Activated T-cell treated with anti-CD3 and anti-CD28 coated beads for 48 hours (primary cell): ENCODE results near the gene PRKCA.
A peak's percentile ranks its signal among the peaks of the same experiment; 100 is the strongest.

Experiments
- DNase-seq: peaks from one replicate; pipeline ENCODE4 v3.0.0-alpha.2; 2020; ENCODE audit warnings: low read depth

The PRKCA gene

DNA sequence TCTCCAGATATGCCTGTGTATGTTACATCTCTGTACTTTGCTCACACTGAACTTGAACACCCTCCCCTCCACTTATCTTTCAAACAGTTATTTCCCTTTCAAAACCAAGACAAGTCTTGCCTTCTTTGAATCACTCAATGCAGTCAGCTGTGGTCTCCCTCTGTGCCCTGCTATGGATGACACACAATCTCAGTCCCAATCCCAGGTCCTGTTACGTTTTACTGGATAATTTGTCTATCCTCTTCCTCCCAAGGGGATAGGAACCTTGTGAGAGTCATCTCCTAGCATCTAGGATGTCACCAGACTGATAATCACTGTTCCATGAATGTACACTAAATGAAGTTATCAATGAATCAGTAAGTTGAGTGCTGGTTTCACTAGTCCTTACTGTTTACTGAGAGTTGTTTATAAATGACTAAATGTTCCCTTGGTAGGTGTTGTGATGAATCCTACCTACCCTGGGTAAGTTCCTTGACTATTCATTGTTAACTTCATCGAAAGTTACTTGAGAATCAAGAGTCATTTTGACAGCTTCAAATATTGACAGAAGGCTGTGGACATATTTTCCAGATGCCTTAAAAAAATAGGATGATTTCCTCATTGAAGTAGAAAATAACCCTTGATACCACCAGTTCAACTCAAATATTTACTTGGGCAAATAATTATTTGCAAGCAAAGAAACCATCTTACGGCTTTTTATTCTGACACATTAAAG lies 244.9 kb downstream of the PRKCA start:
- DNase-seq, result no peak

GRCh38 chr17:66548158-66548557 lies 245.7 kb downstream of the PRKCA start:
- DNase-seq, result peak; percentile 40

GRCh38 chr17:66548659-66549310 lies 246.4 kb downstream of the PRKCA start:
- no peak for DNase-seq

DNA sequence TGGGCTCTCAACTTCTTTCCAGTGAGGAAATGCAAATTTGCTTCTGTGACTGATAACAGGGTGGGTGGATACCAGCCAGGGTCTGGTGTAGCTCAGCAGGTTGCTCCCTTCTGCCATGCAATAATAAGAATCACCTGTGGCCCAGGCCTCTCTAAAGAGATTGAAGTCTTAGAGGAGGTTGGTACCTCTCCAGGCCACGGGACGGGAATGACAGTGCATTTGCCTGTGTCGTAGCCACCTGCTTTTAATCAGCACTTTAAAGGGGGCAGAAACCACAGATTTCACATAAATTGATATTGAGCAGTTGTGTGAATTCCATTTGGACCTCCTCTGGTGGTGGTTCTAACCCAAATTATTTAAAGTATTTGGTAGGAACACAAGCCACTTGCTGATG lies 246.9 kb downstream of the PRKCA start:
- no peak for DNase-seq

GRCh38 chr17:66549731-66550207 lies 247.4 kb downstream of the PRKCA start:
- DNase-seq, result no peak

DNA sequence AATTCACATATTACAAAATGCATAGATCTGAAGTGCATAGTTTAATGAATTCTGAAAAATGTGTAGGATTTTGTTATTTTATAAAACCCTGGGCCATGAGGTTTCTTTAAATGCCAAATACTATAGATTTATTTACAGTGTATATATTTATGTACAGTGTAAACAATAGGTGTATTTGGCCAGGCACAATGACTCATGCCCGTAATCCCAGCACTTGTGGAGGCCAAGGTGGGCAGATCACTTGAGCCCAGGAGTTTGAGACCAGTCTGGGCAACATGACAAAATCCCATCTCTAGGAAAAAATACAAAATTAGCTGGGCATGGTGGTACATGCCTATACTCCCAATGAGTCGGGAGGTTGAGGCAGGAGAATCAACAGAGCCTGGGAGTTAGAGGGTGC lies 249.4 kb downstream of the PRKCA start:
- no peak for DNase-seq

- DNase-seq, result no peak
Observed at GRCh38 chr17:66552371-66552770, 250.0 kb downstream of the PRKCA start.

GRCh38 chr17:66555605-66556004 lies 253.2 kb downstream of the PRKCA start:
- no peak for DNase-seq

DNA sequence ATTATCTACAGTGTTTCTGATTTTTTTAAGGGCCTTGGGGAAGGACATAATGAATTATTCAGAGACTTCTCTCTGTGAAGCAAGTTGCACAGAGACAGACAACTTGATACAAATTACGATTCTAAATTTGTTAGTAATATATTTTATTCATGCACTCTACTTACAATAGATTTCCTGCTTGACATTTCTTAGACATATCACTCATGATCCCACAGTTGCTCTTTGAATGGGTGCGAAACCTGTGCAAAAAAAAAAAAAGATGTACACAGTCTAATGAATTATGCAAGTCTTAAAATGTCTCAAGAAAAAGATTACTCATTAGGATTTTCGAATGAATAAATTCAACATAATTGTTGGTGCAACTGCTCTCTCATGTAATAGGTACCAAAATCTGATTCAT lies 254.8 kb downstream of the PRKCA start:
- no peak for DNase-seq

DNA sequence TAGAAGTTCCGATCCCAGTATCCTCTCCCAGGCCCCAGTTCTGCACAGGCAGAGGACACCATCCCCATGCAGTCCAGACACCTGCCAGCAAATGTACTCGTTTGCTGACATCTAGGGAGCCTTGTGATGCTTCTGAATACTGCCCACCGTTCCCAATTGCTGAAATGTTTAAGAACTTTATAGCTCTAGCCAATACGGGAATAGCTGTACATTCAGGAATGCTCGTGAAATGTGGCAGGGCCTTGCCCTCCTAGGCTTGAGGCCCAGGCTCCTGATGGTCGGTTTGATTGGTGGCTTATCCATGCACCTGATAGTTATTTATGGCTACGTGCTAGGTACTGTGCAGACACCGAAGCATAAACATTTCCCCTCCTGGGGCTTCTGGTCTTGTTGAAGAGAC lies 255.5 kb downstream of the PRKCA start:
- DNase-seq, result no peak

GRCh38 chr17:66560691-66561090 lies 258.3 kb downstream of the PRKCA start:
- no peak for DNase-seq

DNA sequence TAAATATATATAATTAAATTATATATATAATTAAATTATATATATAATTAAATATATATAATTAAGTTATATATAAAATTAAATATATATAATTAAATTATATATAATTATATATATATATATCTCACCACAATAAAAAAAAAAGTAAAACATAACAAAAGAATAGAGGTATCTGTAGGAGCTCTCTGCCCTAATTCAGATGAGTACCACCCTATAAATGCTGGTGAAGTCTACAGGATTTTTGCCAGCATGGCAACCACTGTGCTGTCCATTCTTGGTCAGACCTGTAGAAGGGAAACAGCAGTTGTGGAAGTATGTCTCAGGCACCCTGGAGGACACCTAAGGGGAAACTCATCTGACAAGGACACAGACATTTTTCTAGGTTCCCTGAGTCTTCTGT lies 259.7 kb downstream of the PRKCA start:
- no peak for DNase-seq

DNA sequence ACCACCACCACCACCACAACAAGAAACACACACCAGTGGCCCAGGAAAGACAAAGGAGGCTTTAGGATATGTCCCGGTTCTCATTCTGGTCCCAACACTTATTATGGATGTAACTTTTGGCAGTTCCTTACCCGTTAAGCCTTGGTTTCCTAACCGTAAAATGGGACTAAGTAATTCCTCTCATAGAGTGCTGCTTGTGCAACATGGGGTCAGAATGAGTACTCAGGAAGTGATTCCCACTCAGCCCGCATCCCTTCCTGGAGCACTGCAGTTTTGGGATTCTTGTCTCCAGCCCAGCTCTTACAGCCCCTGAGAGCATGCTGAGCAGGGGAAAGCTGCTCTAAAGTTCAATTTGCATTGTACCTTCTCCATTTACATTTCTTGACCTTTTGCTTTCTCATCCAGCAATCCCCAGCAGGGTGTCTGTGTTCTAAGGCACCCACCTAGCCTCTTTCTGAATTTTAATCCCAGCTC lies 262.6 kb downstream of the PRKCA start:
- no peak for DNase-seq

- DNase-seq, result peak; percentile 71
Observed at GRCh38 chr17:66567234-66568170, 265.1 kb downstream of the PRKCA start.

GRCh38 chr17:66569572-66569971 lies 267.2 kb downstream of the PRKCA start:
- no peak for DNase-seq

GRCh38 chr17:66570447-66571195 lies 268.2 kb downstream of the PRKCA start:
- DNase-seq, result no peak

GRCh38 chr17:66571745-66572144 lies 269.3 kb downstream of the PRKCA start:
- no peak for DNase-seq

DNA sequence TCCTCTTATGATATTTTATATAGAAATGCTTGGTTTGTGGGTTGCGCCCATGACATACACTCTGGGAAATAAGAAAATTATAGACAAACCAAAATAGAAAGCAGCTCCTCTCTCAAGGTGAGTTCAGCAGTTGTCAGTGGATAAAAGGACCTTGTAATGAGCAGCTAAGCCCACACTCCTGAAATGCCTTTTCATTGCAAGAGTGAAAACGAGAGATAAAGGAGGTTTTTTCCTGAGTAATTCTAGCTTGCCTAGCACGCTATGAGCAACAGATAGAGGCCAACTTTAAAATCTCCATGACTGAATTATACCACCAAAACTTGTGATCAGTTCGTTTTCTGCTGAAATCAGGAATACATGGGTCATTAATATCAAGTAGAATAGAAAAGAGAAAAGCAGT lies 270.7 kb downstream of the PRKCA start:
- DNase-seq, result no peak

DNA sequence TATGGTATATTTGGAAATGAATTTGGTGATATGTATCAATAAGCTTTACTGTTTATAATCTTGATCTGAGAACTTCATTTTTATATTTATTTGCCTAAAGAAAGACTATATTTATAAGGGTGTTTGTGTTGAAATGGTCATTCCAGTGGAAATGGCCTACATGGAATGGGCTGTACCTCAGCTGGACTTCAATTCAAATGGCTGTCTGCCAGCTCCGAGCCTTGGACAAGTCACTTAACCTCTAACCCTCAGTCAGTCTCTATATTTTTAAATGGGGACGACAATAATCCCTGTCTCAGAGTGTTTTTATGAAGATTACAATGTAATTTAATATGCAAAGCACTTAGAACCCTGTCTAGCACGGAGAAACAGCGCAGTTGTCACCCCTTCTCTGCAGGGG lies 271.7 kb downstream of the PRKCA start:
- DNase-seq, result no peak

GRCh38 chr17:66576473-66576872 lies 274.1 kb downstream of the PRKCA start:
- no peak for DNase-seq

DNA sequence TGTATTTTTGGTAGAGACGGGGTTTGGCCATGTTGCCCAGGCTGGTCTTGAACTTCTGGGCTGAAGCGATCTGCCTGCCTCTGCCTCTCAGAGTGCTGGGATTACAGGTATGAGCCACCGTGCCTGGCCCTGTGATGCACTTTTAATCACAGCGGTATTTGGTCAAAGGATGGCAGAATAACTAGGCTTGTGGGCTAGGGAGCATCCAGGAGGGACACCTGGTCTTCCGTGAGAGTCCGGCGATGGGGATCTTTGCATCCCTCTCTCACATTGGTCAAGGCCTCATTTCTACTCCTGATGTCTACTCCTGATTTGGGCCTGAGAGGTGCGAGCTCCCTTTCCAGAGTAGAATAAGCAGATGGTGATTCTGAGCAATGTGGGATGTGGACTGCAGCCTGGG lies 274.6 kb downstream of the PRKCA start:
- no peak for DNase-seq
